Psoas muscle (tissue), 8 donors: ENCODE results near the gene SERPINF2. TPM values are rescaled to one million over a fixed set of nuclear protein-coding genes. Genes with fewer than 3 reads are reported as not detected.

ENCODE experiments used
- ATAC-seq, 4 donors: fragments of 200-7000 bp; cut with Tn5 transposase; one replicate each; pipeline ENCODE4 v1.9.1; 2020; ENCODE audit warnings: moderate library complexity in 3 of 4, mild to moderate bottlenecking in 2 of 4
- DNase-seq, 2 donors: peaks; one replicate each; pipeline ENCODE4 v3.0.0-alpha.2; 2020
- H3K27ac ChIP-seq: fragments of 200-600 bp; one replicate; pipeline ENCODE4 v1.8.0; 2022
- H3K27me3 ChIP-seq, 3 donors: fragments of 200-600 bp in 1 of 3; one replicate each; pipeline versions ENCODE4 v1.6.1 to v1.8.0; 2013 to 2022; ENCODE audit warnings: low read length in 2 of 3, mild to moderate bottlenecking in 2 of 3, moderate library complexity in 1 of 3; ENCODE audit not compliant: insufficient read depth in 3 of 3
- H3K36me3 ChIP-seq, 2 donors: fragments of 200-600 bp in 1 of 2; one replicate each; pipeline versions ENCODE4 v1.6.1 to v1.8.0; 2013 to 2022; ENCODE audit warnings: low read depth in 1 of 2, mild to moderate bottlenecking in 1 of 2, moderate library complexity in 1 of 2; ENCODE audit not compliant: insufficient read depth in 1 of 2
- H3K4me1 ChIP-seq: fragments of 200-600 bp; one replicate; pipeline ENCODE4 v1.8.0; 2022
- H3K4me3 ChIP-seq: fragments of 200-600 bp; one replicate; pipeline ENCODE4 v1.8.0; 2022; ENCODE audit warnings: mild to moderate bottlenecking
- H3K9me3 ChIP-seq: fragments of 200-600 bp; one replicate; pipeline ENCODE4 v1.8.0; 2022
- WGBS, 3 donors: extraction: QIAGEN DNeasy Blood & Tissue Kit; methylation state at CpG; one replicate each; pipeline versions ENCODE4 v1.1.6 to v1.1.7; 2013; 5-methylcytosine and 5-hydroxymethylcytosine counted together
- intact Hi-C, 2 donors: fragments of 100-400 bp; cut with DNase I; formaldehyde crosslinking; loops; one replicate each; pipeline versions ENCODE4 v1.11.0 to v1.14.2; 2022
- polyA plus RNA-seq, 3 donors: library from polyadenylated mRNA; stranded (reverse); fragments of 200-250 nt; gene quantifications; one replicate each; pipeline ENCODE4 v1.2.3, GENCODE V29; 2013
- total RNA-seq, 4 donors: library from RNA; stranded (reverse); fragmentation: NEBNext Ultra II Directional in 2 of 4; extraction: Animal tissue kit (Norgen Biotek cat#: 25700) in 2 of 4; gene quantifications; one replicate each; pipeline versions ENCODE4 v1.2.1 to v1.2.4, GENCODE V29; 2021 to 2023
- TF ChIP-seq, protein P1 (sequence below): fragments of 200-600 bp; IDR thresholded peaks from one replicate; pipeline ENCODE4 v1.8.0; 2022; ENCODE audit warnings: antibody characterized with exemption
- donor health status: healthy with polysubstance abuse.
- donor health status: DM: no; HTN: no; CAD: no; lungs with moderate emphysema.
- donor health status: Bipolar disorder and iron deficiency.
- donor health status: healthy.
- donor health status: DM: yes; HTN: yes; CAD: no.
- donor health status: DM: no; HTN: no; CAD: no.
- donor health status: DM: no; HTN: no; CAD: no.
- donor health status: DM: yes; HTN: yes; CAD: no.

The SERPINF2 gene
- total and polyA plus RNA-seq, 7 donors, result 0.74 to 4.0 (median 3.6) TPM

DNA sequence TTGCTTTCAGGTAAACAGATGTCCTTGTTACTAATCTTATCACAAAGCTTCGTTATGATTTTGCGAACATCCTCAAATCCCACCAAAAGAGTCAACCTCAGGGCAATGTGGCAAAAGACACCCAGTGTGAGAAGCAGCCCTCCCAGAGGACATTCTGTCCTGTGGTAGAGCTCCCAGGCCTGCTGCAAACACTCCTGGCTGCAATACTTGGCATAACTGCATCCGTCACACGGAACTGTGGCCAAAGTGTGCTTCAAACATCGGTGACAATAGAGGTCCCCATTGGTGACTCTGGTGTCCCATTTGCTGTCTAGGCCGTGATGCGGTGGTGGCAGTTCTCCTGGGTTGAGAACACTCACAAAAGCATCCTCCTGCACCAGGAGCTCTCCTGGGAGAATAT is 57.6 kb downstream of the SERPINF2 start:
- H3K36me3 ChIP-seq, result peaks cover 3 to 54% of the 10 kb centered on the region in 2 donors

DNA sequence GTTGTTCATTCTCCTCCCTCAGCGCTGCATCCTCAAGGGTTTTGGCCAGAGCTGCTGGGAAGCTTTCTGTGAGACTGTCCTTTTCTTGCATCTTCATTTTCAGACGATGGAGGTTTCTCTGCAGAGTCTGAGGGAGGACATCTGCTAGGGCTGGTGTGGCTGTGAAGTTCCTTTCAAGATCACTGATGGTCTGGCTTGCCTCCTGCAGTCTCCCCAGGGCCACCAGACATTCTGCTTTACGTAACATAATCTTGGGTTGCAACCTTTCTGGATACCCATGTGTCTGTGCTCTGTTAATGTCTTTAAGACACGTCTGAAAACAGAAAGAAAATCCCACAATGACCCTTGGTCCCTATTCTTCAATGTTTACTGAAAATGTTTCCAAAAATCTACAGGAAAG is 58.0 kb downstream of the SERPINF2 start:
- ATAC-seq (no peak), DNase-seq (no peak)
- peaks cover 46% of the 10 kb centered on the region for H3K4me1 ChIP-seq
- H3K4me3 ChIP-seq, result no peak overlapping the region
- H3K36me3 ChIP-seq, result peaks cover 3 to 54% of the 10 kb centered on the region in 2 donors
- WGBS, 3 donors, result 54 to 80% (median 63%) methylated on average over 4 of the region's 4 CpGs
- H3K9me3 ChIP-seq, result no peaks in the 10 kb centered on the region
- no peaks in the 10 kb centered on the region for H3K27me3 ChIP-seq
- intact Hi-C loops, result no loop called here
- peak overlapping the region; percentile 51 for H3K27ac ChIP-seq
- TF ChIP-seq, protein P1, sequence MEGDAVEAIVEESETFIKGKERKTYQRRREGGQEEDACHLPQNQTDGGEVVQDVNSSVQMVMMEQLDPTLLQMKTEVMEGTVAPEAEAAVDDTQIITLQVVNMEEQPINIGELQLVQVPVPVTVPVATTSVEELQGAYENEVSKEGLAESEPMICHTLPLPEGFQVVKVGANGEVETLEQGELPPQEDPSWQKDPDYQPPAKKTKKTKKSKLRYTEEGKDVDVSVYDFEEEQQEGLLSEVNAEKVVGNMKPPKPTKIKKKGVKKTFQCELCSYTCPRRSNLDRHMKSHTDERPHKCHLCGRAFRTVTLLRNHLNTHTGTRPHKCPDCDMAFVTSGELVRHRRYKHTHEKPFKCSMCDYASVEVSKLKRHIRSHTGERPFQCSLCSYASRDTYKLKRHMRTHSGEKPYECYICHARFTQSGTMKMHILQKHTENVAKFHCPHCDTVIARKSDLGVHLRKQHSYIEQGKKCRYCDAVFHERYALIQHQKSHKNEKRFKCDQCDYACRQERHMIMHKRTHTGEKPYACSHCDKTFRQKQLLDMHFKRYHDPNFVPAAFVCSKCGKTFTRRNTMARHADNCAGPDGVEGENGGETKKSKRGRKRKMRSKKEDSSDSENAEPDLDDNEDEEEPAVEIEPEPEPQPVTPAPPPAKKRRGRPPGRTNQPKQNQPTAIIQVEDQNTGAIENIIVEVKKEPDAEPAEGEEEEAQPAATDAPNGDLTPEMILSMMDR, result no peak

More for the DNA sequence above, 57.6 kb downstream of the SERPINF2 start:
- ATAC-seq, result peak in 3 of 4 donors; percentile 78 to 80 (median 79)
- H3K4me3 ChIP-seq, result no peak overlapping the region
- H3K27ac ChIP-seq, result peak overlapping the region; percentile 51
- DNase-seq, result peak in 1 of 2 donors; percentile 80
- no peaks in the 10 kb centered on the region for H3K27me3 ChIP-seq
- H3K4me1 ChIP-seq, result peaks cover 51% of the 10 kb centered on the region
- TF ChIP-seq, protein P1, result no peak
- intact Hi-C loops, result no loop called here
- no peaks in the 10 kb centered on the region for H3K9me3 ChIP-seq
- WGBS, 3 donors, result 42 to 59% (median 55%) methylated on average over 7 of the region's 7 CpGs

GRCh38 chr17:1802429-1802828 is 59.8 kb downstream of the SERPINF2 start:
- WGBS, 3 donors, result 98 to 100% (median 100%) methylated on average over 1 of the region's 1 CpG
- Histone ChIP-seq H3K4me3 (no peak overlapping the region), H3K9me3 (no peaks in the 10 kb centered on the region), H3K27me3 (no peaks in the 10 kb centered on the region), H3K4me1 (peaks cover 29% of the 10 kb centered on the region), H3K27ac (peak overlapping the region; percentile 73), H3K36me3 (peaks cover 3 to 59% of the 10 kb centered on the region in 2 donors)
- intact Hi-C loops, result no loop called here
- TF ChIP-seq, protein P1, result no peak
- DNase-seq, result no peak
- ATAC-seq, result no peak

DNA sequence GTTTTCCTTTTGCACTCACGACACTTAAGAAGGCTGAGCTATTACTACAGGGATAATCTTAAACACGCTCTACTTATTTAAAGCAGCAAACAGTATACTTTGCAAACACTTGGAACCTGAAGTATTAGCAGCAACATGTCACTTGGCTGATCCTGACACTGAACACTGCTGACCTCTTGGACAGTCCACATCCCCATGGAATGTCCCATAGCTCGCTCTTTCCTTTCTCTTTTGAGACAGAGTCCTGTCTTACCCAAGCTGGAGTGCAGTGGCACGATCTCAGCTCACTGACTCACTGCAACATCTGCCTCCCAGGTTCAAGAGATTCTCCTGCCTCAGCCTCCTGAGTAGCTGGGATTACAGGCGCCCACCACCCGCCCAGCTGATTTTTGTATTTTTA is 60.6 kb downstream of the SERPINF2 start:
- intact Hi-C loops, result no loop called here

More for the DNA sequence above, 60.6 kb downstream of the SERPINF2 start:
- WGBS, 3 donors, result 59 to 81% (median 66%) methylated on average over 6 of the region's 6 CpGs
- Histone ChIP-seq H3K27me3 (no peaks in the 10 kb centered on the region), H3K9me3 (no peaks in the 10 kb centered on the region), H3K36me3 (peaks cover 3 to 55% of the 10 kb centered on the region in 2 donors), H3K4me3 (no peak overlapping the region), H3K27ac (peak overlapping the region; percentile 73), H3K4me1 (peaks cover 25% of the 10 kb centered on the region)
- TF ChIP-seq, protein P1, result no peak
- DNase-seq (no peak), ATAC-seq (peak; percentile 51 to 72 (median 61))

Other genes starting within 250 kb of the SERPINF2 start
- 10 to 100 TPM; 35.7 to 41.8 (median 40.1) TPM for gene INPP5K, start 226.3 kb upstream of the SERPINF2 start, total RNA-seq
- gene INPP5K, start 226.3 kb upstream of the SERPINF2 start, polyA plus RNA-seq, result 10 to 100 TPM; 25.6 to 45.4 (median 30.9) TPM
- 10 to 100 TPM; 23.7 to 45.0 (median 43.5) TPM for gene PITPNA, start 180.1 kb upstream of the SERPINF2 start, total RNA-seq
- 10 to 100 TPM; 23.7 to 43.8 (median 40.0) TPM for gene PITPNA, start 180.1 kb upstream of the SERPINF2 start, polyA plus RNA-seq
- 10 to 100 TPM; 10.1 to 70.5 (median 30.0) TPM for gene SLC43A2, start 114.0 kb upstream of the SERPINF2 start, total RNA-seq
- gene SLC43A2, start 114.0 kb upstream of the SERPINF2 start, polyA plus RNA-seq, result 10 to 100 TPM in 2 of 3 donors, 1 to 10 TPM in 1; 9.5 to 21.7 (median 19.0) TPM
- 1 to 10 TPM; 5.2 to 8.9 (median 6.4) TPM for gene SCARF1, start 97.1 kb upstream of the SERPINF2 start, total RNA-seq
- 1 to 10 TPM; 2.0 to 4.9 (median 4.1) TPM for gene SCARF1, start 97.1 kb upstream of the SERPINF2 start, polyA plus RNA-seq
- gene RILP, start 93.0 kb upstream of the SERPINF2 start, total RNA-seq, result 10 to 100 TPM; 23.3 to 44.5 (median 29.8) TPM
- 10 to 100 TPM; 26.8 to 49.9 (median 39.1) TPM for gene RILP, start 93.0 kb upstream of the SERPINF2 start, polyA plus RNA-seq
- 100 to 1,000 TPM; 218 to 305 (median 223) TPM for gene PRPF8, start 58.0 kb upstream of the SERPINF2 start, total RNA-seq
- gene PRPF8, start 58.0 kb upstream of the SERPINF2 start, polyA plus RNA-seq, result 100 to 1,000 TPM in 1 of 3 donors, 10 to 100 TPM in 2; 84.8 to 138 (median 90.2) TPM
- gene TLCD2, start 32.5 kb upstream of the SERPINF2 start, total RNA-seq, result 1 to 10 TPM; 1.6 to 2.9 (median 1.9) TPM
- 1 to 10 TPM; 1.1 to 1.4 (median 1.1) TPM for gene TLCD2, start 32.5 kb upstream of the SERPINF2 start, polyA plus RNA-seq
- gene WDR81, start 18.2 kb upstream of the SERPINF2 start, total RNA-seq, result 10 to 100 TPM; 15.1 to 23.7 (median 20.8) TPM
- gene WDR81, start 18.2 kb upstream of the SERPINF2 start, polyA plus RNA-seq, result 10 to 100 TPM; 18.1 to 27.9 (median 18.5) TPM
- 100 to 1,000 TPM; 300 to 485 (median 454) TPM for gene SERPINF1, start 19.2 kb downstream of the SERPINF2 start, total RNA-seq
- 100 to 1,000 TPM; 236 to 500 (median 365) TPM for gene SERPINF1, start 19.2 kb downstream of the SERPINF2 start, polyA plus RNA-seq
- gene SMYD4, start 87.0 kb downstream of the SERPINF2 start, total RNA-seq, result 10 to 100 TPM in 2 of 4 donors, 1 to 10 TPM in 2; 8.8 to 18.0 (median 12.7) TPM
- 10 to 100 TPM in 1 of 3 donors, 1 to 10 TPM in 2; 8.0 to 22.4 (median 8.4) TPM for gene SMYD4, start 87.0 kb downstream of the SERPINF2 start, polyA plus RNA-seq
- 10 to 100 TPM; 52.6 to 82.1 (median 75.2) TPM for gene RPA1, start 87.1 kb downstream of the SERPINF2 start, total RNA-seq
- 10 to 100 TPM; 22.1 to 49.8 (median 22.7) TPM for gene RPA1, start 87.1 kb downstream of the SERPINF2 start, polyA plus RNA-seq